ENCODE data around the gene SEMA3F.

Gene SEMA3F

GRCh38 chr3:50132421-50133282, 22.5 kb upstream of the SEMA3F start:
- DNase-seq (ENCODE audit: low read depth) = no peak

- no peak for DNase-seq (ENCODE audit: low read depth)
These were observed 21.9 kb upstream of the SEMA3F start for GRCh38 chr3:50133283-50133615.

- DNase-seq (ENCODE audit: low read depth) = no peak
These were observed 20.8 kb upstream of the SEMA3F start for GRCh38 chr3:50134367-50134766.

- DNase-seq (ENCODE audit: low read depth) = no peak
These were observed 19.2 kb upstream of the SEMA3F start for GRCh38 chr3:50135964-50136363.

- no peak for DNase-seq (ENCODE audit: low read depth)
These were observed 18.3 kb upstream of the SEMA3F start for GRCh38 chr3:50136714-50137405.

GRCh38 chr3:50137531-50137930, 17.6 kb upstream of the SEMA3F start:
- no peak for DNase-seq (ENCODE audit: low read depth)

GRCh38 chr3:50138266-50139200, 16.6 kb upstream of the SEMA3F start:
- DNase-seq (ENCODE audit: low read depth) = no peak

- DNase-seq (ENCODE audit: low read depth) = no peak
These were observed 15.8 kb upstream of the SEMA3F start for GRCh38 chr3:50139308-50139707.

- no peak for DNase-seq (ENCODE audit: low read depth)
These were observed 15.3 kb upstream of the SEMA3F start for GRCh38 chr3:50139718-50140423.

- DNase-seq (ENCODE audit: low read depth) = no peak
These were observed 14.1 kb upstream of the SEMA3F start for GRCh38 chr3:50140990-50141389.

GRCh38 chr3:50146316-50146901, 8.7 kb upstream of the SEMA3F start:
- no peak for DNase-seq (ENCODE audit: low read depth)

- no peak for DNase-seq (ENCODE audit: low read depth)
These were observed 8.1 kb upstream of the SEMA3F start for GRCh38 chr3:50147016-50147415.

- DNase-seq (ENCODE audit: low read depth) = no peak
These were observed 7.7 kb upstream of the SEMA3F start for GRCh38 chr3:50147447-50147846.

- no peak for DNase-seq (ENCODE audit: low read depth)
These were observed 7.3 kb upstream of the SEMA3F start for GRCh38 chr3:50147861-50148260.

GRCh38 chr3:50150404-50150750, 4.7 kb upstream of the SEMA3F start:
- no peak for DNase-seq (ENCODE audit: low read depth)

- no peak for DNase-seq (ENCODE audit: low read depth)
These were observed 4.0 kb upstream of the SEMA3F start for GRCh38 chr3:50150863-50151686.

GRCh38 chr3:50151728-50152127, 3.4 kb upstream of the SEMA3F start:
- DNase-seq (ENCODE audit: low read depth) = no peak

- no peak for DNase-seq (ENCODE audit: low read depth)
These were observed 1.2 kb upstream of the SEMA3F start for GRCh38 chr3:50153782-50154475.

- DNase-seq (ENCODE audit: low read depth) = no peak
These were observed 666 bp upstream of the SEMA3F start for GRCh38 chr3:50154476-50154839.

- no peak for DNase-seq (ENCODE audit: low read depth)
These were observed 361 bp downstream of the SEMA3F start for GRCh38 chr3:50155491-50155878.

Measured in CMK (cell line).